H1 (cell line): ENCODE data around the gene CFAP298. TPM values are rescaled to one million over a fixed set of nuclear protein-coding genes. Genes with fewer than 3 reads are reported as not detected.

ENCODE experiments used
- RNF2 ChIP-seq: fragments of 200-900, 300-1000 bp; sonication (generic); IDR thresholded peaks from 2 replicates; pipeline ENCODE4 v1.7.1; 2016; ENCODE audit warnings: borderline replicate concordance, low read depth, mild to moderate bottlenecking, antibody characterized with exemption, low read length; ENCODE audit not compliant: poor library complexity, severe bottlenecking; ENCODE audit errors: missing control alignments
- SP2 ChIP-seq: IDR thresholded peaks from 2 replicates; pipeline ENCODE4 v1.6.1; 2012; ENCODE audit warnings: mild to moderate bottlenecking, low read length, inconsistent platforms
- ZNF274 ChIP-seq: IDR thresholded peaks from 2 replicates; pipeline ENCODE4 v1.7.0; 2012; ENCODE audit warnings: low read length, borderline replicate concordance; ENCODE audit errors: extremely low read depth
- polyA plus RNA-seq, 7 experiments: library from polyadenylated mRNA; depleted of rRNA in 3 of 7; stranded (reverse) in 5 of 7; unstranded in 2 of 7; fragments of >200 nt in 5 of 7; fragments of 200-250 nt in 2 of 7; gene quantifications; 1 replicate in 5 of 7; 2 replicates in 1 of 7; 4 replicates in 1 of 7; pipeline versions ENCODE4 v1.2.1 to v1.2.3, GENCODE V29; 2011 to 2013; ENCODE audit warnings: missing spikeins in 2 of 7, mixed read lengths in 2 of 7
- total RNA-seq: library from RNA; stranded (reverse); fragmentation: NEBNext Ultra II Directional; extraction: Animal tissue kit (Norgen Biotek cat#: 25700); gene quantifications from 2 replicates; pipeline ENCODE4 v1.2.1, GENCODE V29; 2021

Gene CFAP298
- total and polyA plus RNA-seq, 2 of the 8 experiments (the other 6 are each of a cell fraction or from before 2014, with no cell fraction given) = 43.0 to 68.1 TPM

DNA sequence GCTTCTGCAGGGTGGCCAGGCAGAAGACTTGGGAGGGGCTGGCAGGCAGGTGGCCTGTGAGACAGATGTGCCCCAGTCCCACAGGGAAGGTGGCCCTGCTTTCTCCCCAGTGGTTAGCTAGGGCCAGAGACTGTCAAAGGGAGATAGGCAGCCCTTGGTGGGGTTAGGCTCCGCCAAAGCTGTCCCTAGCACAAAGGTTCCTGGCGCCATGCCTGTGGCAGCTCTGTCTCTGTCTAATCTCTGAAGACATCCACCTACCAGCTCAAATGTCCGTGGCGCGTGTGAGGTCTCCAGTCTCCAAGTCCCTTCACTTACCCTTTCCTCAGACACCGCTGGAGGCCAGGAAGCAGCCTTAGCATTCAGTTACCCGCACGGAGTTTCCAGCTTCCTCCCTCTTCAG is 44.6 kb downstream of the CFAP298 start (continued):
- no peak for TF ChIP-seq ZNF274
- no peak for TF ChIP-seq SP2
- TF ChIP-seq RNF2 = no peak
- TF ChIP-seq, all 59 proteins: peak for 0
